Testis (tissue), 3 donors: ENCODE data around the gene FYN. TPM values are rescaled to one million over a fixed set of nuclear protein-coding genes. Genes with fewer than 3 reads are reported as not detected.

Source experiments
- DNase-seq: peaks from one replicate; pipeline ENCODE4 v3.0.0-alpha.2; 2019
- H3K27ac ChIP-seq, 2 donors: fragments of 200-600 bp; sonication (generic); one replicate each; pipeline ENCODE4 v1.5.1; 2019
- H3K27me3 ChIP-seq: fragments of 200-600 bp; sonication (generic); one replicate; pipeline ENCODE4 v1.5.1; 2019
- H3K36me3 ChIP-seq: fragments of 200-600 bp; sonication (generic); one replicate; pipeline ENCODE4 v1.5.1; 2017; ENCODE audit warnings: low read depth; ENCODE audit errors: missing control alignments
- H3K4me1 ChIP-seq: fragments of 200-600 bp; sonication (generic); one replicate; pipeline ENCODE4 v1.5.1; 2019
- H3K4me3 ChIP-seq, 2 donors: fragments of 200-600 bp; sonication (generic); one replicate each; pipeline ENCODE4 v1.5.1; 2017 to 2019
- H3K9me3 ChIP-seq: fragments of 200-600 bp; sonication (generic); one replicate; pipeline ENCODE4 v1.5.1; 2017
- POLR2A ChIP-seq: fragments of 450-650 bp; IDR thresholded peaks from one replicate; pipeline ENCODE4 v1.6.1; 2017; ENCODE audit warnings: antibody characterized with exemption, mild to moderate bottlenecking, moderate library complexity
- WGBS, 2 donors: methylation state at CpG; one replicate each; pipeline ENCODE4 v1.1.5; 2018; 5-methylcytosine and 5-hydroxymethylcytosine counted together
- intact Hi-C: fragments of 100-400 bp; cut with DNase I; formaldehyde crosslinking; loops from one replicate; pipeline ENCODE4 v1.15.1; 2023; ENCODE audit warnings: low total_unique reads
- polyA plus RNA-seq: library from polyadenylated mRNA; stranded (reverse); fragments of 350-450 nt; fragmentation: Illumina TruSeq; extraction: RNeasy Lipid Tissue Mini Kit (QIAGEN cat#74804); gene quantifications from one replicate; pipeline ENCODE4 v1.2.3, GENCODE V29; 2014; ENCODE audit warnings: low read depth, low replicate concordance; ENCODE audit not compliant: insufficient read depth
- total RNA-seq, 2 donors: library from RNA; depleted of rRNA; stranded (reverse); fragments of >200 nt; gene quantifications; one replicate each; pipeline ENCODE4 v1.2.3, GENCODE V29; 2016
- TF ChIP-seq, protein P1 (sequence below), 3 experiments: fragments of 450-650 bp in 2 of 3; fragments of 200-600 bp in 1 of 3; sonication (generic) in 1 of 3; IDR thresholded peaks; one replicate each; pipeline ENCODE4 v1.5.1; 2016 to 2019; ENCODE audit warnings: antibody characterized with exemption in 3 of 3, mild to moderate bottlenecking in 2 of 3, moderate library complexity in 1 of 3

Gene FYN
- total and polyA plus RNA-seq, 3 donors from 2014 or later: 74.0 to 145 (median 104) TPM

- Histone ChIP-seq H3K27me3 (no peaks in the 10 kb centered on the region), H3K27ac (no peak overlapping the region), H3K9me3 (no peaks in the 10 kb centered on the region), H3K4me3 (no peak overlapping the region), H3K4me1 (no peaks in the 10 kb centered on the region), H3K36me3 (no peaks in the 10 kb centered on the region)
- WGBS, 2 donors: 75 to 79% methylated on average over 3 of the region's 3 CpGs
- intact Hi-C loops: no loop called here
- no peak for TF ChIP-seq POLR2A
- TF ChIP-seq, protein P1, sequence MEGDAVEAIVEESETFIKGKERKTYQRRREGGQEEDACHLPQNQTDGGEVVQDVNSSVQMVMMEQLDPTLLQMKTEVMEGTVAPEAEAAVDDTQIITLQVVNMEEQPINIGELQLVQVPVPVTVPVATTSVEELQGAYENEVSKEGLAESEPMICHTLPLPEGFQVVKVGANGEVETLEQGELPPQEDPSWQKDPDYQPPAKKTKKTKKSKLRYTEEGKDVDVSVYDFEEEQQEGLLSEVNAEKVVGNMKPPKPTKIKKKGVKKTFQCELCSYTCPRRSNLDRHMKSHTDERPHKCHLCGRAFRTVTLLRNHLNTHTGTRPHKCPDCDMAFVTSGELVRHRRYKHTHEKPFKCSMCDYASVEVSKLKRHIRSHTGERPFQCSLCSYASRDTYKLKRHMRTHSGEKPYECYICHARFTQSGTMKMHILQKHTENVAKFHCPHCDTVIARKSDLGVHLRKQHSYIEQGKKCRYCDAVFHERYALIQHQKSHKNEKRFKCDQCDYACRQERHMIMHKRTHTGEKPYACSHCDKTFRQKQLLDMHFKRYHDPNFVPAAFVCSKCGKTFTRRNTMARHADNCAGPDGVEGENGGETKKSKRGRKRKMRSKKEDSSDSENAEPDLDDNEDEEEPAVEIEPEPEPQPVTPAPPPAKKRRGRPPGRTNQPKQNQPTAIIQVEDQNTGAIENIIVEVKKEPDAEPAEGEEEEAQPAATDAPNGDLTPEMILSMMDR (IDR thresholded peaks at IDR 0.05): no peak
- no peak for DNase-seq
Measured at GRCh38 chr6:111724505-111724904, 148.7 kb downstream of the FYN start.

DNA sequence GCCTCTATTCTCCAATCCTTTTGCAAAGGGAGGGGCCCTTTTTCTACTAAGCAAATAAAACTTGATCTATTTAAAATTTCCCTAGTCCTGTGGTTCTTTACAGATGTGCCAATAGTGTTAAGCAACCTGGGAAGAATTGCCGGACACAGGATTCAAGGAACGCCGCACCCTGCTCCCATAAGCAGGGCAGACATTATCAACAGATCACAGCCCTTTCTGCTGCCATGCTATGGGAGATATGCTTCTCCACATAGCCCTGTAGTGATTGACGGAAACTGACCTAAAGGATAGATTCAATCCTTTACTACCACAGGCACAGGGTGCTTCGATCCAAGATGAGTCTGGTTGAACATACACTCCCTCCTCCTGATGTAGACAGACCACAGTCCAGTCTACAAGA lies 149.2 kb downstream of the FYN start:
- Histone ChIP-seq H3K36me3 (no peaks in the 10 kb centered on the region), H3K4me3 (no peak overlapping the region), H3K4me1 (no peaks in the 10 kb centered on the region), H3K27ac (no peak overlapping the region), H3K9me3 (no peaks in the 10 kb centered on the region), H3K27me3 (no peaks in the 10 kb centered on the region)
- DNase-seq: no peak
- TF ChIP-seq POLR2A: no peak
- TF ChIP-seq, protein P1 (IDR thresholded peaks at IDR 0.05): no peak
- intact Hi-C loops: no loop called here
- WGBS, 2 donors: 94 to 96% methylated on average over 5 of the region's 5 CpGs

DNA sequence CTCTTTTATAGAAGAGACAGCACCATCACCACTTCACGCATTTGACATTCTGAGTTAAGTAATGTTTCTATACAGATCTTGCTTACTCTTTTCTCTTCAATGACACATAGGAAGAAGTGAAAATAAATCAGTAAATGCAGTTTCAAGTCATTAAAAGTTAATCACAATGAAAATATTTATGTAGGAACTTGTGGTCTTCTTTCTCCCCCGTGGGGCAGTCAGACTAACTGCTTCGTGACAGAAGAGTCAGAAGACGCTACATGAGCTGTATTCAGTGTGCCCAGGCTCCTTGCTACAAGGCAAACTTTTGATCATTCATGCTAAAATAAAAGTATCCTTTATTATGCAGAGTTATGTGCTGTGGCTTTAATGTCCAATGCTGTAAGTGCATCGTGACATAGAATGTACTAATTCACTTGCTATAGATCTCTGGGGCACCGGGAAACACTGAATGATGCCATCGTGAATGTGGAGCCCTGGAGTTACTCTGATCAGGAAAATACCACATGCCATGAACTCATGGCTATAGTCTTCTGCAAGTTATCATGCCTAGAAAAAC lies 149.8 kb downstream of the FYN start:
- Histone ChIP-seq H3K4me3 (no peak overlapping the region), H3K36me3 (no peaks in the 10 kb centered on the region), H3K27me3 (no peaks in the 10 kb centered on the region), H3K27ac (no peak overlapping the region), H3K4me1 (no peaks in the 10 kb centered on the region), H3K9me3 (no peaks in the 10 kb centered on the region)
- no peak for DNase-seq
- no peak for TF ChIP-seq POLR2A
- TF ChIP-seq, protein P1 (IDR thresholded peaks at IDR 0.05): no peak
- WGBS, 2 donors: 89 to 93% methylated on average over 7 of the region's 7 CpGs
- intact Hi-C loops: no loop called here

GRCh38 chr6:111722179-111722731 lies 151.0 kb downstream of the FYN start:
- TF ChIP-seq POLR2A: no peak
- TF ChIP-seq, protein P1 (IDR thresholded peaks at IDR 0.05): no peak
- DNase-seq: no peak
- intact Hi-C loops: no loop called here
- H3K27ac ChIP-seq: no peak overlapping the region
- H3K9me3 ChIP-seq: no peaks in the 10 kb centered on the region
- 61 to 75% methylated on average over 3 of the region's 3 CpGs for WGBS, 2 donors
- H3K27me3 ChIP-seq: no peaks in the 10 kb centered on the region
- no peak overlapping the region for H3K4me3 ChIP-seq
- no peaks in the 10 kb centered on the region for H3K36me3 ChIP-seq
- no peaks in the 10 kb centered on the region for H3K4me1 ChIP-seq

DNA sequence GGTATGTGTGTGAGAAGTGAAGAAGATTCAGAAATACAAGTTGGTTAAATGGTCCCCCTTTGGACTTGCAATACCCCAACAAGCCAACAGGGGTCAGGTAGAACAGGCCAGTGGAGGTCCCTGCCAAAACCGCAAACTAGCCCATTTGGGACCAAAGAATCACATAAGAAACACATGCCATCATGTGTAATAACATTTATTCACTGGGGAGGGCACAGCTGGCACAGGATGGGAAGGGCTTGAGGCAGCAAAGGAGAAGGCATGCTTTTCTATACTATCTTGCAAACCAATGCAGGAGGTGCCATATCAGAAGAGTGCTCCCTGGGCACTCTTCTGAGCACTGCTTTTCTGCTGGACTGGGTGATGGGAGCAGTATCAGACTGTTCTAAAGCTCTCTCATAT lies 151.5 kb downstream of the FYN start:
- Histone ChIP-seq H3K27ac (no peak overlapping the region), H3K36me3 (no peaks in the 10 kb centered on the region), H3K4me3 (no peak overlapping the region), H3K9me3 (no peaks in the 10 kb centered on the region), H3K4me1 (no peaks in the 10 kb centered on the region), H3K27me3 (no peaks in the 10 kb centered on the region)
- TF ChIP-seq, protein P1 (IDR thresholded peaks at IDR 0.05): peak in 2 of 3 experiments; percentile 29 to 53
- no peak for TF ChIP-seq POLR2A
- peak; percentile 36 for DNase-seq
- intact Hi-C loops: no loop called here
- WGBS, 2 donors: 71 to 95% methylated on average over 1 of the region's 1 CpG
